DMS153 (cell line): ENCODE results near the gene XPNPEP1.
"Not testable (repeated sequence)": the region's sequence is repeated elsewhere in the genome, so short reads cannot be mapped to it uniquely, and the experiment has no call there.

Experiments used
- DNase-seq: peaks from one replicate; lab custom pipeline; 2025; lab: John Stamatoyannopoulos, UW

The XPNPEP1 gene

GRCh38 chr10:109924087-109924486 is 776 bp upstream of the XPNPEP1 start:
- no peak for DNase-seq

GRCh38 chr10:109922358-109922975 is 844 bp downstream of the XPNPEP1 start:
- no peak for DNase-seq

- DNase-seq = no peak
Observed at GRCh38 chr10:109920016-109920415, 3.3 kb downstream of the XPNPEP1 start.

- DNase-seq = no peak
Observed at GRCh38 chr10:109919220-109919619, 4.1 kb downstream of the XPNPEP1 start.

GRCh38 chr10:109918707-109919106 is 4.6 kb downstream of the XPNPEP1 start:
- DNase-seq = not testable (repeated sequence)

GRCh38 chr10:109915566-109915965 is 7.7 kb downstream of the XPNPEP1 start:
- DNase-seq = no peak

GRCh38 chr10:109914966-109915365 is 8.3 kb downstream of the XPNPEP1 start:
- no peak for DNase-seq

GRCh38 chr10:109913306-109913892 is 9.9 kb downstream of the XPNPEP1 start:
- no peak for DNase-seq

GRCh38 chr10:109912335-109913281 is 10.7 kb downstream of the XPNPEP1 start:
- DNase-seq = peak; percentile 65

GRCh38 chr10:109911903-109912302 is 11.4 kb downstream of the XPNPEP1 start:
- no peak for DNase-seq

- DNase-seq = no peak
Observed at GRCh38 chr10:109906316-109906715, 17.0 kb downstream of the XPNPEP1 start.

- DNase-seq = no peak
Observed at GRCh38 chr10:109904397-109904796, 18.9 kb downstream of the XPNPEP1 start.

- no peak for DNase-seq
Observed at GRCh38 chr10:109902992-109903947, 20.0 kb downstream of the XPNPEP1 start.

- DNase-seq = no peak
Observed at GRCh38 chr10:109899356-109900331, 23.7 kb downstream of the XPNPEP1 start.

- DNase-seq = no peak
Observed at GRCh38 chr10:109898666-109899355, 24.5 kb downstream of the XPNPEP1 start.

GRCh38 chr10:109898007-109898406 is 25.3 kb downstream of the XPNPEP1 start:
- no peak for DNase-seq

GRCh38 chr10:109895848-109896247 is 27.5 kb downstream of the XPNPEP1 start:
- DNase-seq = no peak

GRCh38 chr10:109895095-109895818 is 28.1 kb downstream of the XPNPEP1 start:
- no peak for DNase-seq

GRCh38 chr10:109894516-109894915 is 28.8 kb downstream of the XPNPEP1 start:
- DNase-seq = peak; percentile 42
